Activated CD4-positive, alpha-beta T cell treated with anti-CD3 and anti-CD28 coated beads, Interleukin-2, amount 10 ng/mL, durations not matched to agents 24 days and 14 days (primary cell): ENCODE data around the gene NEFH. TPM values are rescaled to one million over a fixed set of nuclear protein-coding genes. Genes with fewer than 3 reads are reported as not detected.
"Not testable (repeated sequence)": the region's sequence is repeated elsewhere in the genome, so short reads cannot be mapped to it uniquely, and the experiment has no call there.

Experiments
- DNase-seq: peaks from one replicate; pipeline ENCODE4 v3.0.0; 2022
- H3K27ac Mint-ChIP-seq: one replicate; pipeline ENCODE4 v1.8.0; 2022; ENCODE audit warnings: mild to moderate bottlenecking, mixed read lengths
- H3K27me3 Mint-ChIP-seq: one replicate; pipeline ENCODE4 v1.8.0; 2022; ENCODE audit warnings: mixed read lengths
- H3K36me3 Mint-ChIP-seq: one replicate; pipeline ENCODE4 v1.8.0; 2022; ENCODE audit warnings: low read depth, mild to moderate bottlenecking, mixed read lengths
- H3K4me1 Mint-ChIP-seq: one replicate; pipeline ENCODE4 v1.8.0; 2021; ENCODE audit warnings: mixed read lengths
- H3K4me3 Mint-ChIP-seq: one replicate; pipeline ENCODE4 v1.8.0; 2022; ENCODE audit warnings: mild to moderate bottlenecking, moderate library complexity, mixed read lengths
- H3K9me3 Mint-ChIP-seq: one replicate; pipeline ENCODE4 v1.8.0; 2021; ENCODE audit warnings: mixed read lengths
- intact Hi-C: fragments of 100-400 bp; cut with micrococcal nuclease; formaldehyde crosslinking; loops from one replicate; pipeline ENCODE4 v1.15.1; 2023
- total RNA-seq: library from RNA; stranded (reverse); gene quantifications from 2 replicates; pipeline ENCODE4 v1.2.3, GENCODE V29; 2022

Gene NEFH, protein sequence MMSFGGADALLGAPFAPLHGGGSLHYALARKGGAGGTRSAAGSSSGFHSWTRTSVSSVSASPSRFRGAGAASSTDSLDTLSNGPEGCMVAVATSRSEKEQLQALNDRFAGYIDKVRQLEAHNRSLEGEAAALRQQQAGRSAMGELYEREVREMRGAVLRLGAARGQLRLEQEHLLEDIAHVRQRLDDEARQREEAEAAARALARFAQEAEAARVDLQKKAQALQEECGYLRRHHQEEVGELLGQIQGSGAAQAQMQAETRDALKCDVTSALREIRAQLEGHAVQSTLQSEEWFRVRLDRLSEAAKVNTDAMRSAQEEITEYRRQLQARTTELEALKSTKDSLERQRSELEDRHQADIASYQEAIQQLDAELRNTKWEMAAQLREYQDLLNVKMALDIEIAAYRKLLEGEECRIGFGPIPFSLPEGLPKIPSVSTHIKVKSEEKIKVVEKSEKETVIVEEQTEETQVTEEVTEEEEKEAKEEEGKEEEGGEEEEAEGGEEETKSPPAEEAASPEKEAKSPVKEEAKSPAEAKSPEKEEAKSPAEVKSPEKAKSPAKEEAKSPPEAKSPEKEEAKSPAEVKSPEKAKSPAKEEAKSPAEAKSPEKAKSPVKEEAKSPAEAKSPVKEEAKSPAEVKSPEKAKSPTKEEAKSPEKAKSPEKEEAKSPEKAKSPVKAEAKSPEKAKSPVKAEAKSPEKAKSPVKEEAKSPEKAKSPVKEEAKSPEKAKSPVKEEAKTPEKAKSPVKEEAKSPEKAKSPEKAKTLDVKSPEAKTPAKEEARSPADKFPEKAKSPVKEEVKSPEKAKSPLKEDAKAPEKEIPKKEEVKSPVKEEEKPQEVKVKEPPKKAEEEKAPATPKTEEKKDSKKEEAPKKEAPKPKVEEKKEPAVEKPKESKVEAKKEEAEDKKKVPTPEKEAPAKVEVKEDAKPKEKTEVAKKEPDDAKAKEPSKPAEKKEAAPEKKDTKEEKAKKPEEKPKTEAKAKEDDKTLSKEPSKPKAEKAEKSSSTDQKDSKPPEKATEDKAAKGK
- total RNA-seq: 7.9 TPM in 2 replicates

GRCh38 chr22:29479417-29480261 is at the start of gene NEFH:
Gene NEFH (plus strand): TSS chr22:29480218. CDS start chr22:29480263, 45 bp downstream.
- DNase-seq: no peak
- peaks cover 4% of the 10 kb centered on the region for H3K36me3 Mint-ChIP-seq
- H3K9me3 Mint-ChIP-seq: peaks cover 6% of the 10 kb centered on the region
- peaks cover 42% of the 10 kb centered on the region for H3K27me3 Mint-ChIP-seq
- peaks cover 12% of the 10 kb centered on the region for H3K4me1 Mint-ChIP-seq
- no peak within 1 kb of the TSS for H3K27ac Mint-ChIP-seq
- H3K4me3 Mint-ChIP-seq: peak within 1 kb of the TSS; percentile 82
- intact Hi-C loops: loop anchor here (10.0 kb wide), 1 partner anchor 85 kb away; no protein-coding TSS in a partner anchor

- intact Hi-C loops: no loop called here
- H3K4me3 Mint-ChIP-seq: no peak overlapping the region
- H3K27me3 Mint-ChIP-seq: peaks cover 57% of the 10 kb centered on the region
- no peaks in the 10 kb centered on the region for H3K9me3 Mint-ChIP-seq
- H3K4me1 Mint-ChIP-seq: no peaks in the 10 kb centered on the region
- no peaks in the 10 kb centered on the region for H3K36me3 Mint-ChIP-seq
- H3K27ac Mint-ChIP-seq: no peak overlapping the region
- no peak for DNase-seq
These were observed 48.0 kb upstream of the NEFH start for GRCh38 chr22:29431986-29432385.

DNA sequence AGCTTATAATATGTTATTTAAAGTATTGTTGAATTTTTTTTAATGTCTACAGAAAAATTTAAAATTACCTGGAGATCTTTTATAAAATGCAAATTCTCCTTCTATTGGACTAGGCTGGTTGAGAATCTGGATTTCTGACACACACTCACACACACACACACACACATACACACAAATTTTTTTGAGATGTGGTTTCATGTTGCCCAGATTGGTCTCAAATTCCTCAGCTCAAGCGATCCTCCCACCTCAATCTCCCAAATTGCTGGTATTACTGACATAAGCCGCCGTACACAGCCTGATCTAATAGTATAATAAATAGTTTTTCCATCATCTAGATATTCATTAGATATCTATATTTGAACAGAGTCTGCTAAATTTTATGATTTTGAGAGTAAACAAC is 46.2 kb upstream of the NEFH start:
- DNase-seq: no peak
- intact Hi-C loops: no loop called here
- Mint-ChIP-seq H3K4me3 (no peak overlapping the region), H3K4me1 (no peaks in the 10 kb centered on the region), H3K36me3 (no peaks in the 10 kb centered on the region), H3K27ac (no peak overlapping the region), H3K27me3 (peaks cover 51% of the 10 kb centered on the region), H3K9me3 (no peaks in the 10 kb centered on the region)

DNA sequence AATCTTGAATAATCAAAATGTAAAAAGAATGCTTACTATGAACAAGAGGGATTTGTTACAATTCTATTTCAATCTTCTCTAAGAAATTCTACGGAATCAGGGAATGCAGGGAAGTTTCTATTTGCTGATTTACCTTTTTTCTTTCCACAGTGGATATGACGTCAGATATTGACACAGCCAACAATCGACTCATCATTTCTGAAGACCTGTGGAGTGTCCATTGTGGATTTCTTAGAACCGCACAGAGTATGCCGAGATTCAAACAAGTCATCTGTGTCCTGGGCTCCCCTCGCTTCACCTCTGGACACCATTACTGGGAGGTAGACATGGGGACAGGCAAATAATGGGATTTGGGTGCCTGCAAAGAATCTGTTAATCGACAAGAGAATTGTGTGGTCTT is 45.7 kb upstream of the NEFH start:
- Mint-ChIP-seq H3K4me3 (no peak overlapping the region), H3K27ac (no peak overlapping the region), H3K9me3 (no peaks in the 10 kb centered on the region), H3K27me3 (peaks cover 47% of the 10 kb centered on the region), H3K36me3 (no peaks in the 10 kb centered on the region), H3K4me1 (no peaks in the 10 kb centered on the region)
- DNase-seq: no peak
- intact Hi-C loops: no loop called here

DNA sequence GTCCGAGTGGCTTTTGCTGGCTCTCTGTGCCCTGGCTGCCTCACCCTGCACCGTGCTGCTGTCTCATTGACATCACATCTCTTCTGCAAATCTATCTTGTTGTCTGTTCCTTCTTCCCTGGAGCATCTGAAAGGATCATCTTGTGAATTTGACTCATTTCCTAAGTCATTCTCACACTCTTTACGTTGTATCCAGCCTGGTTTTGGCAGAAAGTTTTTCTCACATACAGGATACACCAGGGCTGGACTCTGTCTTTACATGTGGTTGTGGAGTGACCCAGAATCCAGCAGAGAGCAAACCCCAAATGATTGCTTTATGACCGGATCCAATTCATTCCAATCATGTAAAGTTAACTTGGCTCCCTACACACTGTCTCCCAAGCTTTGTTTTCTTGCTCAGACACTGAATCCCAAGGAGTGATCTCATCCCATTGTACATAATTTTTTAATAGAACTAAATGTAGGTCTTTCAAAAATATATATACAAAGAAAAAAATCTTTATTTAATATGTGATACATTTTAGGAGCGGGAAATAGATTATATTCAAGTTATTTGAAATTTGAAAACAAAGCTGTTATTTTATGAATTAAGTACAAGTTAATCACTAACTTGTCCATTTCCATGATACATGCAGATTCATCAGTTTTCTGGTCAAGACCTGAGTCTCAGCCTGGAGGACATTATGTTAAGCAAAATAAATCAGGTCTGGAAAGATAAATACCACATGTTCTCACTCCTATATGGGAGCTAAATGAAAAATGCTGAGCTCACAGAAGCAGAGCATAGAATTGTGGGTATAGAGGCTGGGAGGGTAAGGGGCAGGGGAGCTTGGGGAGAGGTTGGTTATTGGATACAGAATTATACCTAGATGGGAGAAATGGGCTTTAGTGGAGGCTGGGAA is 44.5 kb upstream of the NEFH start:
- H3K9me3 Mint-ChIP-seq: no peaks in the 10 kb centered on the region

GRCh38 chr22:29438283-29438682 is 41.7 kb upstream of the NEFH start, which contains the start of gene RFPL1:
Gene RFPL1 (plus strand): TSS chr22:29438583.
- intact Hi-C loops, DNase-seq, H3K4me1 Mint-ChIP-seq: not testable (repeated sequence)

More for the DNA sequence above, 44.5 kb upstream of the NEFH start:
- intact Hi-C loops: no loop called here
- no peak overlapping the region for H3K27ac Mint-ChIP-seq
- no peak overlapping the region for H3K4me3 Mint-ChIP-seq
- peaks cover 40% of the 10 kb centered on the region for H3K27me3 Mint-ChIP-seq
- H3K36me3 Mint-ChIP-seq: no peaks in the 10 kb centered on the region
- DNase-seq: no peak
- H3K4me1 Mint-ChIP-seq: no peaks in the 10 kb centered on the region

DNA sequence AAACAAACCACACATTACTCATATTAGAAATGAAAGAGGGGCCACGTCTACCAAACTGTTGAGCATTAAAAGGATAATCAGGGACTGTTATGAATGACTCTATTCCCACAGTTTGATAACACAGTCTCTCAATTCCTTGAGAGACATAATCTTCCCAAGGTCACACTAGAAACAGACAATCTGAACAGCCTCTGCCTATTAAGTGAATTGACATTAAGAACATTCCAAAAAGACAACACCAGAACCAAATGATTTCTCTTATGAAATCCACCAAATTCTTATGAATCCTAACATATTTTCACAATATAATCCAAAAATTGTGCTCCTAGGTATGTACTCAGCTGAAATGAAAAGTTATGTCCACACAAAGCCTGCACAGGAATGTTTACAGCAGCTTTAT is 37.0 kb upstream of the NEFH start:
- H3K9me3 Mint-ChIP-seq: no peaks in the 10 kb centered on the region
- intact Hi-C loops: no loop called here
- no peak overlapping the region for H3K4me3 Mint-ChIP-seq
- no peak for DNase-seq
- no peaks in the 10 kb centered on the region for H3K4me1 Mint-ChIP-seq
- H3K36me3 Mint-ChIP-seq: no peaks in the 10 kb centered on the region
- H3K27me3 Mint-ChIP-seq: peaks cover 11% of the 10 kb centered on the region
- H3K27ac Mint-ChIP-seq: no peak overlapping the region

More at GRCh38 chr22:29438283-29438682, 41.7 kb upstream of the NEFH start, which contains the start of gene RFPL1:
- not testable (repeated sequence) for H3K36me3 Mint-ChIP-seq, H3K4me3 Mint-ChIP-seq, H3K27ac Mint-ChIP-seq, H3K9me3 Mint-ChIP-seq
- H3K27me3 Mint-ChIP-seq: peaks cover 26% of the 10 kb centered on the region

DNA sequence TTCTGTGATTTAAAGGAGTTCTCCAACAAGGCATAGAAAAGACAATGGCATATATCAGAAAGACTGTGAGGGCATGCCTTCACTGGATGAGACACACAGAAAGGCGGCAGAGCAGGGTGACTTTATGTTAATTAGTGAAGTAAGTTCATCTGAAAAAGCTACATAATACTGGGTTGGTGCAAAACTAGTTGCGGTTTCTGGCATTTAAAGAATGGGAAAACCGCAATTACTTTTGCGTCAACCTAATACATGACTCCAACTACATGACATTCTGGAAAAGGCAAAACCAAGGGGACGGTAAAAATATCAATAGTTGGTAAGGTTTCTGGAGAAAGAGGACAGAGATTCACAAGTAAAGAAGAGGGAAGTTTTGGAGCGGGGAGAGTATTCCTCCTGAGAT is 36.6 kb upstream of the NEFH start:
- Mint-ChIP-seq H3K4me1 (no peaks in the 10 kb centered on the region), H3K27me3 (peaks cover 11% of the 10 kb centered on the region), H3K27ac (no peak overlapping the region), H3K36me3 (no peaks in the 10 kb centered on the region), H3K9me3 (no peaks in the 10 kb centered on the region), H3K4me3 (no peak overlapping the region)
- intact Hi-C loops: no loop called here
- no peak for DNase-seq

DNA sequence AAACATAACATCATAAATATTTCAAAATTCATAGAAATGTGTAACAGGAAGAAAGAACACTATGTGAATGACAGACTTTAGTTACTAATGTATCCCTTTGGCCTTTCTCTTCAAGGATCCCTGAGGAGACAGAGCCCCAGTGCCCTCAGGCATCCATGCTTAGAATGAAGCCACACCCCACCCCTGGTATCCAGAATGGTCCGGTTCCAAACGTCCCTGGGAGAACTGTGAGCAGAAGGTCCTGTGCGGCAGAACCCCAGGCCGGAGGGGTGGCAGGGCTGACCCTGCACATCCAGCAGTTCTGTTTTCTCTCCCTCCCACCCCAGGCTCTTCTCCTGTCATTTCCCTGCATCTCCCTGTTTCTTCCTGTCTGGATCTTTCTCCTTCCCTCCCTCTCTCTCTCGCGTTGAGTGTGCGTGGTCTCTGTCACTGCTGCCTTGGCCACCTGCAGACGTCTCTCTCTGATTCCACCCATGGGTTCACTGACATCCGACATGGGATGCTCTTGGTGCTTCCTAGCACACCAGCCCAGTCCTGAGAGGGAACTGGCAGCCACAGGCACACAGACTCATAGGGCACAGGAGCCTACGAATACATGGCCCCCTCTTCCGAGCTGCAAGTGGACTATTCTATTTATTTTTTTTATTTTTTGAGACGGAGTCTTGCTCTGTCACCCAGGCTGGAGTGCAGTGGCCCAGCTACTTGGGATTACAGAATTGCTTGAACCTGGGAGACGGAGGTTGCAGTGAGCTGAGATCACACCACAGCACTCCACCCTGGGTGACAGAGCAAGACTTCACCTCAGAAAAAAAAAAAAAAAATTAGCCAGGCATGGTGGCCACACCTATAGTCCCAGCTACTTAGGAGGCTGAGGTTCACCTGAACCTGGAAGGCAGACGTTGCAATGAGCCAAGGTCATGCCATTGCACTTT is 35.9 kb upstream of the NEFH start:
- H3K27me3 Mint-ChIP-seq: peaks cover 9% of the 10 kb centered on the region
- no peaks in the 10 kb centered on the region for H3K9me3 Mint-ChIP-seq
- no peak overlapping the region for H3K4me3 Mint-ChIP-seq
- no peak overlapping the region for H3K27ac Mint-ChIP-seq
- H3K4me1 Mint-ChIP-seq: no peaks in the 10 kb centered on the region
- intact Hi-C loops: no loop called here
- no peak for DNase-seq
- H3K36me3 Mint-ChIP-seq: no peaks in the 10 kb centered on the region

- no peaks in the 10 kb centered on the region for H3K4me1 Mint-ChIP-seq
- intact Hi-C loops: no loop called here
- no peaks in the 10 kb centered on the region for H3K9me3 Mint-ChIP-seq
These were observed 34.5 kb upstream of the NEFH start for GRCh38 chr22:29445508-29445907.

DNA sequence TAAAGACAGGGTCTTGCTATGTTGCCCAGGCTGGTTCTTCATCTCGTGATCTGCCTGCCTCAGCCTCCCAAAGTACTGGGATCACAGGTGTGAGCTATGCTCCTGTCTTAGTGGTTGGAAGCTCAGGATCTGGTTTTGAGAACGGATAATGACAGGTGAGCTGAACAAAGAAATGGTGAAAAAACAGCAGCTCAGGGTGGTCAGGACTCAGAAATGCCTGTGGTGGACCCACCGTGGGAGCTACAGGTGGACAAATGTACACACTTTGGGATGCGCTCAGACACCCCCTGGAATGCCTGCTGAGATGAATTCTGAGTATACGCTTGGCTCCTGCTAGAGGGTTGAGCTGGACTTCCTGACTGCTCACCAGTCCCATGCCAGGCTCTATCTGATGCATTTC is 32.1 kb upstream of the NEFH start:
- Mint-ChIP-seq H3K36me3 (no peaks in the 10 kb centered on the region), H3K27me3 (peaks cover 7% of the 10 kb centered on the region), H3K9me3 (no peaks in the 10 kb centered on the region), H3K4me1 (no peaks in the 10 kb centered on the region), H3K27ac (no peak overlapping the region), H3K4me3 (no peak overlapping the region)
- intact Hi-C loops: no loop called here
- no peak for DNase-seq

More at GRCh38 chr22:29445508-29445907, 34.5 kb upstream of the NEFH start:
- Mint-ChIP-seq H3K36me3 (no peaks in the 10 kb centered on the region), H3K27me3 (peaks cover 9% of the 10 kb centered on the region), H3K4me3 (no peak overlapping the region), H3K27ac (no peak overlapping the region)
- DNase-seq: no peak
